ENCODE data around the gene ZRSR2.
"Not testable (repeated sequence)": the region's sequence is repeated elsewhere in the genome, so short reads cannot be mapped to it uniquely, and the experiment has no call there.

The ZRSR2 gene

DNA sequence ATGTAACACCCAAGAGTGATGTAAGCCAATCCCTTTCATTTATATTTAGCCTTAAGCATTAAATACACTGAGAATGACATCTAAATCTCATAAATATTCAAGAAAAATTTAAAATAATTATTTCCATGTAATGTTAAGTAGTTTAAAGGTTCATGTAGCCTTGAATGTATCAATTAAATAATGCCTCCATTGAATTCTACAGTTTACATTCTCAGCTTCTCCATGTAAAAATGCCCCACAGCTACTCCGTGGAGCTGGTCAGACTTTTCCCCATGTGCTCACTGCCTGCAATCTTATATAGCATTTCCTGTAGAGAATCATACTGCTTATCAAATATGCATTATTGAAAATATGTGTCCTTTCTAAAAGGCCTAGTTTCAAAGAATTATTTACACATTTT is 38.9 kb downstream of the ZRSR2 start:
- no peak for DNase-seq (ENCODE audit: low spot score)
- H3K27ac ChIP-seq: no peak overlapping the region
- CTCF ChIA-PET: no interaction called here
- TF ChIP-seq, protein P1, sequence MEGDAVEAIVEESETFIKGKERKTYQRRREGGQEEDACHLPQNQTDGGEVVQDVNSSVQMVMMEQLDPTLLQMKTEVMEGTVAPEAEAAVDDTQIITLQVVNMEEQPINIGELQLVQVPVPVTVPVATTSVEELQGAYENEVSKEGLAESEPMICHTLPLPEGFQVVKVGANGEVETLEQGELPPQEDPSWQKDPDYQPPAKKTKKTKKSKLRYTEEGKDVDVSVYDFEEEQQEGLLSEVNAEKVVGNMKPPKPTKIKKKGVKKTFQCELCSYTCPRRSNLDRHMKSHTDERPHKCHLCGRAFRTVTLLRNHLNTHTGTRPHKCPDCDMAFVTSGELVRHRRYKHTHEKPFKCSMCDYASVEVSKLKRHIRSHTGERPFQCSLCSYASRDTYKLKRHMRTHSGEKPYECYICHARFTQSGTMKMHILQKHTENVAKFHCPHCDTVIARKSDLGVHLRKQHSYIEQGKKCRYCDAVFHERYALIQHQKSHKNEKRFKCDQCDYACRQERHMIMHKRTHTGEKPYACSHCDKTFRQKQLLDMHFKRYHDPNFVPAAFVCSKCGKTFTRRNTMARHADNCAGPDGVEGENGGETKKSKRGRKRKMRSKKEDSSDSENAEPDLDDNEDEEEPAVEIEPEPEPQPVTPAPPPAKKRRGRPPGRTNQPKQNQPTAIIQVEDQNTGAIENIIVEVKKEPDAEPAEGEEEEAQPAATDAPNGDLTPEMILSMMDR (conservative IDR thresholded peaks at IDR 0.05; ENCODE audit: low read depth): no peak
- POLR2A ChIA-PET (ENCODE audit: low non-redundant PET): no interaction called here

- POLR2A ChIA-PET (ENCODE audit: low non-redundant PET); CTCF ChIA-PET; DNase-seq (ENCODE audit: low spot score); H3K27ac ChIP-seq: not testable (repeated sequence)
These were observed 41.1 kb downstream of the ZRSR2 start for GRCh38 chrX:15831347-15831746.

DNA sequence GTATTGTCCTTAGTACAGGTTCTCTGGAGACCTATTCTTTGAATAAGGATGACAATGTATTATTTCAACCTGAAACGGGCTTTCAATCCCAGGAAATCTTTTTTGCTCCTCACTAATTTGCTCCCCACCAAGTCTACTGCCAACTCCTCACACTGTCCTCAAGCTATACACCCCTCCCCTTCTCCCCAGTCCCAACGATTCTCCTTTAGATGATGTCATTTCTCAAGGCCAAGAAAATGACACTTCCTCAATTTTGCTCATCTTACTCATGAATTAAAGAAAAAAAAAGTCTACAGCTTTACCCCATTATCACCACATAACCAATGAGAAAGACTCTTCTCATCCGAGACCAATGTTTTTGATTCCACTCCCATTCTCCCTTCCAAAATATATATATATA is 43.8 kb downstream of the ZRSR2 start:
- TF ChIP-seq, protein P1 (conservative IDR thresholded peaks at IDR 0.05; ENCODE audit: low read depth): no peak

GRCh38 chrX:15834827-15835595 is 44.7 kb downstream of the ZRSR2 start:
- no peak overlapping the region for H3K27ac ChIP-seq
- ChIA-PET CTCF (no interaction called here), POLR2A (ENCODE audit: low non-redundant PET) (no interaction called here)
- DNase-seq (ENCODE audit: low spot score): no peak
- TF ChIP-seq, protein P1 (conservative IDR thresholded peaks at IDR 0.05; ENCODE audit: low read depth): no peak

More for the DNA sequence above, 43.8 kb downstream of the ZRSR2 start:
- POLR2A ChIA-PET (ENCODE audit: low non-redundant PET): no interaction called here
- CTCF ChIA-PET: no interaction called here
- DNase-seq (ENCODE audit: low spot score): no peak
- H3K27ac ChIP-seq: no peak overlapping the region

- no peak overlapping the region for H3K27ac ChIP-seq
- TF ChIP-seq, protein P1 (conservative IDR thresholded peaks at IDR 0.05; ENCODE audit: low read depth): no peak
- ChIA-PET CTCF (no interaction called here), POLR2A (ENCODE audit: low non-redundant PET) (no interaction called here)
- no peak for DNase-seq (ENCODE audit: low spot score)
These were observed 47.7 kb downstream of the ZRSR2 start for GRCh38 chrX:15838017-15838416.

DNA sequence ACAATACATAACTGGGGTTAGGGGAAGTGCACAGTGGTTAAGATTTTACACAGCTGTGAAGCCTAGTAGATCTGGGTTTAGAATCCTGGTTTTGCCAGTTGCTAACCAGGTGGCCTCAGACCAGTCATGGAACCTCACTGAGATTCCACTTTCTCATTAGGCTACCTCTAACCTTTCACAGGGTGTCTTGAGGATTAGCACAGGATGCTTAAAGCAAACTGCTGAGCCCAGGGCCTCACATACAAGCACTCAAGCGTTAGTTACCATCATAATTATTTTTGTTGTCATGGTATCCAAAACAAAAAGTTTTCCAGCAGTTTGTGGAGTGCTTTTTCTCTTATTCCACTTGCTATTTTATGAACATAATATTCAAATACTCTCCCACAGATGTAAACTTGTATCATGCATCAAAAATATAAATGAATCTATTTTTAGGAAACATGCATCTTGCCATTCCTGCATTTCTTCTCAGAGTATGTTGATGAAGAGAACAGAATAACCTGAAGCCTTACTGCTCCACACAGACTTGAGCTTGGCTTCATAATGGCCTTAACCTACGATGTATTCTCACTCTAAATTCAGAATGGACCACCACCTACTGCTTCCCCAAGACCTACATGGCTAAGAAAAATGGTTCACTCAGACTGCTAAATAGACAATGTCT is 51.7 kb downstream of the ZRSR2 start:
- ChIA-PET CTCF (no interaction called here), POLR2A (ENCODE audit: low non-redundant PET) (no interaction called here)
- no peak for DNase-seq (ENCODE audit: low spot score)
- H3K27ac ChIP-seq: no peak overlapping the region
- TF ChIP-seq, protein P1 (conservative IDR thresholded peaks at IDR 0.05; ENCODE audit: low read depth): no peak

DNA sequence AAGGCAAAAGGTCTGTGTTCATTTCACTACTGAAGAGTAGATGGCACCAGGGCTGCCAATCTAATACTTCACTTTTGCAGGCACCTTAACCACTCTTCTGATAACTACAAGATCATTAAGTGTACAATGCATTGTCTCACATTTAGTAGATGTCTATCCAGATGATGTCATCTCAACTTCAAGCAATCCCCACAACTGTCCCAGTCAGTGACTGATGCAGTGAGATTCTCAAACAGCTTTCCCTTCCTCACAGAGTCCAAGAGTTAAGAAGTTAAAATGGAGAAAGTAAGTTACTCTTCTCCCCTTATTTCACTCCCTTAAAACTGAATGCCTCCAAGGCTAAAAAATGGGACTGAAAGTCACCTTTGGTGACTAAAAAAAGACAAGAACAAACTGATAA is 53.7 kb downstream of the ZRSR2 start:
- no peak for DNase-seq (ENCODE audit: low spot score)
- ChIA-PET POLR2A (ENCODE audit: low non-redundant PET) (no interaction called here), CTCF (no interaction called here)
- TF ChIP-seq, protein P1 (conservative IDR thresholded peaks at IDR 0.05; ENCODE audit: low read depth): no peak
- no peak overlapping the region for H3K27ac ChIP-seq

Data from RWPE1 (cell line).